GM10248 (cell line): Measurements from ENCODE around the gene PPT2.

Experiments used
- CTCF ChIA-PET: fragments of 300-600 bp; sonication (Branson Sonifier 250); formaldehyde crosslinking; extraction: SDS; loops from one replicate; lab custom pipeline; 2021; ENCODE audit warnings: antibody characterized with exemption; lab: Yijun Ruan, JAX
- POLR2A ChIA-PET: fragments of 350-650 bp; sonication (Branson Sonifier 250); formaldehyde crosslinking; extraction: SDS; loops from one replicate; lab custom pipeline; 2020; ENCODE audit warnings: antibody characterized with exemption; lab: Yijun Ruan, JAX
- DNase-seq: peaks from one replicate; pipeline ENCODE4 v3.0.0; 2012; ENCODE audit errors: extremely low spot score
- TF ChIP-seq, protein P1 (sequence below): IDR thresholded peaks from 2 replicates; pipeline ENCODE4 v1.5.1; 2012; ENCODE audit warnings: mild to moderate bottlenecking, low read depth; ENCODE audit errors: extremely low read depth, missing control alignments, control extremely low read depth

Gene PPT2

DNA sequence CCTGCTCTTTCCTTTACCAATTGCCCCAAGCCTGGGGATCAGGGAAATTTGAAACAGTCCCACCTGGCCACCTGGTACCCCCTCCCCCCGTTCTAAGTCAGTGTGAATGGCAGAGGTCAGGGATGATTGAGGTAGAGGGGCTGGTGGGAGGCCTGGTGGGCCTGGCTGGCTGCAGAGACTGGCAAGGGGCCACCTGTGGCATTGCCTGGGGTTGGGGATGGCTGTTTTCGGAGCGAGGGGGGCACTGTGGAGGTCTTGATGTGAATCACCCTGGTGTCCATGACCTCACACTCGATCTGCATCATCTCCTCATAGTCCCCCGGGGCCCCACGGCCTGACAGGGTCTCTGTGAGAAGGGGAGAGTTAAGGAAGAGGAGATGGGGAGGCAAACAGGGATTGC lies 38.3 kb upstream of the PPT2 start:
- TF ChIP-seq, protein P1, sequence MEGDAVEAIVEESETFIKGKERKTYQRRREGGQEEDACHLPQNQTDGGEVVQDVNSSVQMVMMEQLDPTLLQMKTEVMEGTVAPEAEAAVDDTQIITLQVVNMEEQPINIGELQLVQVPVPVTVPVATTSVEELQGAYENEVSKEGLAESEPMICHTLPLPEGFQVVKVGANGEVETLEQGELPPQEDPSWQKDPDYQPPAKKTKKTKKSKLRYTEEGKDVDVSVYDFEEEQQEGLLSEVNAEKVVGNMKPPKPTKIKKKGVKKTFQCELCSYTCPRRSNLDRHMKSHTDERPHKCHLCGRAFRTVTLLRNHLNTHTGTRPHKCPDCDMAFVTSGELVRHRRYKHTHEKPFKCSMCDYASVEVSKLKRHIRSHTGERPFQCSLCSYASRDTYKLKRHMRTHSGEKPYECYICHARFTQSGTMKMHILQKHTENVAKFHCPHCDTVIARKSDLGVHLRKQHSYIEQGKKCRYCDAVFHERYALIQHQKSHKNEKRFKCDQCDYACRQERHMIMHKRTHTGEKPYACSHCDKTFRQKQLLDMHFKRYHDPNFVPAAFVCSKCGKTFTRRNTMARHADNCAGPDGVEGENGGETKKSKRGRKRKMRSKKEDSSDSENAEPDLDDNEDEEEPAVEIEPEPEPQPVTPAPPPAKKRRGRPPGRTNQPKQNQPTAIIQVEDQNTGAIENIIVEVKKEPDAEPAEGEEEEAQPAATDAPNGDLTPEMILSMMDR, result no peak
- DNase-seq, result no peak
- POLR2A ChIA-PET, result no interaction called here
- CTCF ChIA-PET, result interaction anchor here (1.8 to 5.5 kb wide), 2 partner anchors 14 to 68 kb away, joined by 5 to 64 read pairs; partner anchors contain the start of genes ATF6B and FKBPL

DNA sequence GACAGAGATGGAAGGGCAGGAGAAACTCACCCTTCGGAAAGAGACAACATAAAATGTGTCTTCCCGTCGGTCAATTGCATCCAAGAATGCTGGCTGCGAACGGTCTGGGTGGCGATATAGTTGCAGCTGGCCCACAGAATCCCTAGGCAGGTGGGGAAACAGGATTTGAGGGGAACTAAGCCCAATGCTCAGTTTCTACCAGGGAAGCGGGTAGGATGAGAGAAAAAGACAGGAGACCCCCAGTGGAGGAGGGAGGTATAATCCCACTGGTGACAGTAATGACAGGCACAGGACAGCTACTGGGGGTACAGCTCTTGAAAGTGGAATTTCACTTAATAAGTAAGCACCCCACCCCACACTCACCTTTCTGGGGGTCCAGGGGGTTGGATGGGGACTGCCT lies 37.3 kb upstream of the PPT2 start:
- ChIA-PET POLR2A (no interaction called here), CTCF (interaction anchor here (1.0 to 5.5 kb wide), 7 partner anchors 8 to 69 kb away, joined by 3 to 64 read pairs (median 5); partner anchors contain the start of genes ATF6B, FKBPL and PRRT1)
- peak; percentile 43 for DNase-seq
- TF ChIP-seq, protein P1, result no peak

DNA sequence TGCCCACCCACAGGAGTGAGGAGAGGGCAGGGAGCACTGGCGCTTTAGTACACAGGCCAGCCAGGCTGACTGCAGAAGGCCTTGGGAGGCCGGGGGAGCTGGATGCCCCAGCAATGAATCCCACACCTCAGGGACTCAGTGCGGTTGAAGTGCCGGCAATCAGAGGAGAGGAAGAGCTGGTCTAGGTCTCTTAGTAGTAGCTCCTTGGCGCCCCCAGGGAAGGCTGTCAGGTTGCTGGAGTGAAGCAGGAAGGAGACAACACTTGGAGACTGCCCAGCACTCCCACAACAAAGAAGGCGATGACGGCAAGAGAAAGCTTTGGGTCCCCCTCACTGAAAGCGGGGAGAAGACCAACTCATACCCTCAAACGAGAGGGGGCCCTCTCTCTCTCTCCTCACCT lies 36.5 kb upstream of the PPT2 start:
- CTCF ChIA-PET, result interaction anchor here (1.0 to 5.5 kb wide), 12 partner anchors 9 to 131 kb away, joined by 3 to 64 read pairs (median 6); partner anchors contain the start of genes ATF6B, FKBPL and PRRT1
- TF ChIP-seq, protein P1, result no peak
- POLR2A ChIA-PET, result no interaction called here
- DNase-seq, result no peak

DNA sequence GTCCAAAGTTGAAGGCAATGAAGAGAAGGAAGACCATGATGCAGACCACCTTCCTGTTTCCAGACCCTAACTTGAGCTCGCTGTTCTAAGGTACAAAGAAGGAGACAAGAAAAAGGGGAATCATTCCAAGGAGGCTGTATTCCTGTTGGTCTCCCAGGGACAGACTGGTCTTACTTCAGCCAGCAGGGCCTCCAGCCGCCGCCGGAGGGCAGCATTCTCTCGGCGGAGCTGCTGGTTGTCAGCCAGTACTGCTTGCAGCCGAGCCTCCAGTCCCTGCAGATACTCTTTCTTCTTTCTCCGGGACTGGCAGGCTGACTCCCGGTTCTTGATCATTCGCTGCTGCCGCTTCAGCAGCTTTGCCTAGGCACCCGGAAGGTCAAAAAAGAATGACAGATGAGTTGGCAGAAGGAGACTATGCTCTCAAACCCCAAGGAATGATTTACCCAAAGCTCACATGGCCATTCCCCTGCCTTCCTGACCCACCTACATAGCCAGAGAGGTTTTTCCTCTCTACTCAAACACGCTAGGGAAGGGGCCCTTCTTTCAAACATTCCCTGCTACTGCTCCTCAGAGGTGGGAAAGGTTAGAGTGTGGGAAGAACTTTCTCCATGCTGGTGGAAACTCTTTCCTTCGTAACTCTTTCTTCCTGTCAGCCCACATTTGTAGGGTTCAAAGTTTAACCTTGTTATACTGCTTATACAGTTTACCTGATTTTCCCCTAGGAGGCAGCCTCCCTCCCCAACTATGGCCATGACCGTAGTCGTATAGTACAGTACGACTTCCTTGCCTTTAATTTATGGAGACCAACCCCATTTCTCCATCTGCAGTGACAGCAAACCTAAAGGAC lies 34.9 kb upstream of the PPT2 start:
- TF ChIP-seq, protein P1, result peak; percentile 97
- ChIA-PET CTCF (interaction anchor here (0.7 to 5.5 kb wide), 34 partner anchors 8 to 667 kb away, joined by 3 to 64 read pairs (median 4); partner anchors contain the start of genes ATF6B, EGFL8, FKBPL and PRRT1), POLR2A (no interaction called here)
- DNase-seq, result peak; percentile 84

DNA sequence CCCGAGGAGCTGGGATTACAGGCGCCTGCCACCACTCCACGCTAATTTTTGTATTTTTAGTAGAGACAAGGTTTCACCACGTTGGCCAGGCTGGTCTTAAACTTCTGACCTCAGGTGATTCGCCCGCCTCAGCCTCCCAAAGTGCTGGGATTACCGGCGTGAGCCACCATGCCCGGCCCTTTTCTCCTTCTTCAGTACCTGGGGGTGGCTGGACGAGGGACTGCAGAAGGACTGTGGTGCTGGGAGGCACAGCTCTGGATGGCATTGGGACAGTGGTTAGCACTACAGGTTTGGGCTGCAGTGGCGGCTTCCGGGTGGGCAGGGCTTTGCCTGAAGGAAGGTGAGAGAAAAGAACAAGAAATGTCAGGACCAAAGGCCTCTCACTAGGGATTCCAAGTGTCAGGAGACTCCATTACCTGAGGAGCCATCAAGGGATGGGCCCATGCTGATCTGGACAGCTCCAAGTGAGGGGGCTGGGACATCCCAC lies 33.3 kb upstream of the PPT2 start:
- CTCF ChIA-PET, result interaction anchor here (1.5 to 1.6 kb wide), 2 partner anchors 11 to 75 kb away, joined by 3 to 4 read pairs; no protein-coding TSS in a partner anchor
- DNase-seq, result no peak
- POLR2A ChIA-PET, result no interaction called here
- TF ChIP-seq, protein P1, result no peak

DNA sequence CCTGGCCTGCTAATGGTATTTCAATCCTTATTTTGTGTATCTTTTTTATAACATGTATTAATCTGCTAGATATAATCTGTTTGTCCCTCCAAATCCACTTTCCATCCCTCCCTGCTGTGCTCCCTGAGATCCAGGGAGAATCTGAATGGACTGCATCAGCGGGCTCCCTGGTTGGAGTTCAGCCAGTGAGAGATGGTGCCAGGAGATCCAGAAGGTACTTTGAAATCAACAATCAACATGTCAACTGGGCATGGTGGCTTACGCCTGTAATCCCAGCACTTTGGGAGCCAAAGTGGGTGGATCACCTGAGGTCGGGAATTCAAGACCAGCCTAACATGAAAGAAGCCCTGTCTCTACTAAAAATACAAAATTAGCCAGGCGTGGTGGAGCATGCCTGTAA lies 30.3 kb upstream of the PPT2 start:
- TF ChIP-seq, protein P1, result no peak
- no peak for DNase-seq
- CTCF ChIA-PET, result interaction anchor here (2.1 kb wide), 1 partner anchor 72 kb away, joined by 7 read pairs; no protein-coding TSS in a partner anchor
- POLR2A ChIA-PET, result no interaction called here
